Fibroblast of peridontal ligament (primary cell): Measurements from ENCODE around the gene DPH6.
"Not testable (repeated sequence)": the region's sequence is repeated elsewhere in the genome, so short reads cannot be mapped to it uniquely, and the experiment has no call there.

Experiments used
- DNase-seq: peaks from one replicate; pipeline ENCODE4 v3.0.0-alpha.2; 2010; ENCODE audit errors: extremely low read depth

The DPH6 gene

GRCh38 chr15:35437157-35437556 lies 108.8 kb downstream of the DPH6 start:
- peak; percentile 45 for DNase-seq

- DNase-seq = no peak
Measured at GRCh38 chr15:35436422-35436821, 109.5 kb downstream of the DPH6 start.

GRCh38 chr15:35431281-35431680 lies 114.7 kb downstream of the DPH6 start:
- no peak for DNase-seq

GRCh38 chr15:35430301-35430700 lies 115.7 kb downstream of the DPH6 start:
- DNase-seq = no peak

GRCh38 chr15:35427496-35427895 lies 118.5 kb downstream of the DPH6 start:
- no peak for DNase-seq

DNA sequence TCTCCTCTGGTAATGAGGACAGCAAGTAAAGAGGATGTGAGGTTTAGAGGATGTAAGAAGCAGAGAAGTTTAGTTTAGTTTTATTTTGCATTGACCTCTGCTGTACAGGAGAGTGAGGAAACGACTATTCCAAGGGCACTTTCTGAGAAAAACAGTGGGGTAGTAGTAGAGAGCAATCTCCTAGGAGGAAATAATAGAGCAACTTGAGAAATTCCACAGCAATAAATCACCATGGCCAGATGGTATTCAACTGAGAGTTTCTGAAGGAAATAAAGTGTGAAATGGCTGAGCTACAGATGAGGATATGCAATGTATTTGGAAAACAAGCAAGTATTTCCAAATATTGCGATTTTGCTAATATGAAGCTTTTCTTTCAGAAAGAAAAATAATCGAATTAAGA lies 118.9 kb downstream of the DPH6 start:
- peak; percentile 88 for DNase-seq

DNA sequence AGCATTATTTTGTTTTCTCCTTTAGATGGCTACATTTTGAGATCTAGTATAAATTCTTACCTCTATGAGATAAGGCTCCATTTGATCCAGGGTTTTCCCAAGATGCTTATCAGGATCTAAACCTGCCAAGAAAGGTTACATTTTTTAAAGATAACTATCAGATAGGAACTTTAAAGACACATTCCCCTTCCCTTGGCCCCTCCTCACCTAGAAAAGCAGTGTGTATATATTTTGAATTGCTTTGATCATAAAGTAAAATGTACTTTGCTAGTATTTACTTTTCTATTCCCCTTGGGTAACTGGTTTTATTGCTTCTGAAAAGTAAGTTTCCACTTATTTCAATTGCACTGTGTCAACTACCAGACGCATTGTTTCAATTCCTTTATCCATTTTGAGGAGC lies 135.2 kb downstream of the DPH6 start:
- DNase-seq = no peak

DNA sequence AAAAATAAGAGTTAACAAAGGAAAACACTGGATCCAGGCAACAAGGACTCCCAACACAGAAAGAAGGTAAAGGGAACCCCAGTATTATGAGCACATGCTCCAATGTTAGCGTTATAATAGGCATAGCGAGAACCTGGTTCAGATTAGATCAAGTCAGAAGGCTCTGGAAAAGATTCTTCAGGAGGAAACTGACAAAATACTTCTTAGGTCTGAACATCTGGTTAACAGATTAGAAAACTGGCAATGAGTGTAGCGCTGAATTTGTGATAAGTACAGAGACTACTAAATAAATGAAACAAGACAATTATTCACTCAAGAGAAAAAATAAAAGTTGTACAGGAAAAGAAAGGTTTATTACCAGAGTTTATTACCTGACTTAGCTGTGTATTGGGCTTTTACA lies 146.1 kb downstream of the DPH6 start:
- DNase-seq = no peak

- DNase-seq = peak; percentile 10
Measured at GRCh38 chr15:35397027-35397426, 148.9 kb downstream of the DPH6 start.

DNA sequence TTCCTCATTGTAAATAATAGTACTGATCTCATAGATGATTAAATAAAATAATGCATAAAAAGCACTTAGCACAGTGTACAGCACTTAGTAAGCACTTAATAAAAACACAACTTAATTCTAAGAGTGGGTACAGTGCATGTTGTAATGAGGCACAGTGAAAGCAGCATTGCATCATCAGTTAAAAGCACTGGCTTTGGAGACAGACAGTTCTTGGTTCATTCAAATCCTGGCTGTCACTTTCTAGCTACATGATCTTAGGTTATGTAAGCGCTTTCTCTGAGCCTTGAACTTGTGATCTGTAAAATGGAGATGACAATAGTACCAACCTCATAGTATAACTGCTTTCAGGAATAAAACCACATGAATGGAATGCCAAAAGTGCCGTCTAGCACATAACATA lies 151.5 kb downstream of the DPH6 start:
- no peak for DNase-seq

DNA sequence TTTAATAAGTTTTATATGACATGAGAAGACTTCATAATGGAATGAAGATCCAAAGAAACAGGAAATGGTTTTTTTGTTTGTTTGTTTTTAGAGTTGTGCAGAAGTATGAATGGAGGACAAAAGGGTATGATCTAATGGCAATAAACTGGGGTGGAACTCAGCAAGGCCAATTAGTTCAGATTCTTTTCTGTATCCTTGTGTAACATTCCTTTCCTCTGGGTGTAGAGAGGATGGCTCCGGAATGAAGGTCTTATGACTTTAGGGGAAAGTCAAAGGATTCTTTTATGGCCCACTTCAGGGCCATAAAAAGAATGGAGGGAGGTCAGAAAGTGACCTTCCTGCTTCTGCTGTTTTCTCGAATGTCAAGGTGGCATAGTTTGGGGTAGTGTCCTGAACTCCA lies 152.6 kb downstream of the DPH6 start:
- no peak for DNase-seq

- not testable (repeated sequence) for DNase-seq
Measured at GRCh38 chr15:35391408-35391984, 154.5 kb downstream of the DPH6 start.

- no peak for DNase-seq
Measured at GRCh38 chr15:35383506-35383905, 162.5 kb downstream of the DPH6 start.

GRCh38 chr15:35381328-35381727 lies 164.6 kb downstream of the DPH6 start:
- no peak for DNase-seq

GRCh38 chr15:35379972-35380371 lies 166.0 kb downstream of the DPH6 start:
- DNase-seq = no peak

DNA sequence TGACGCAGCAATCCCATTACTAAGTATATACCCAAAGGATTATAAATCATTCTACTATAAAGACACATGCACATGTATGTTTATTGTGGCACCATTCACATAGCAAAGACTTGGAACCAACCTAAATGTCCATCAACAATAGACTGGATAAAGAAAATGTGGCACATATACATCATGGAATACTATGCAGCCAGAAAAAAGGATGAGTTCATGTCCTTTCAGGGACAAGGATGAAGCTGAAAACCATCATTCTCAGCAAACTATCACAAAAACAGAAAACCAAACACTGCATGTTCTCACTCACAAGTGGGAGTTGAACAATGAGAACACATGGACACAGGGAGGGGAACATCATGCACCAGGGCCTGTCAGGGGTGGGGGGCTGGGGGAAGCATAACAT lies 167.5 kb downstream of the DPH6 start:
- DNase-seq = not testable (repeated sequence)

- no peak for DNase-seq
Measured at GRCh38 chr15:35376707-35377106, 169.3 kb downstream of the DPH6 start.

GRCh38 chr15:35374661-35375060 lies 171.3 kb downstream of the DPH6 start:
- no peak for DNase-seq

- DNase-seq = peak; percentile 46
Measured at GRCh38 chr15:35362195-35362829, 183.7 kb downstream of the DPH6 start.

- no peak for DNase-seq
Measured at GRCh38 chr15:35358824-35359223, 187.1 kb downstream of the DPH6 start.

GRCh38 chr15:35351059-35351458 lies 194.9 kb downstream of the DPH6 start:
- no peak for DNase-seq

- DNase-seq = no peak
Measured at GRCh38 chr15:35349916-35350315, 196.0 kb downstream of the DPH6 start.

GRCh38 chr15:35330916-35331315 lies 215.0 kb downstream of the DPH6 start:
- DNase-seq = no peak
